AG08395 (cell line): ENCODE data around the gene ASS1.

ENCODE experiments used
- DNase-seq: peaks from one replicate; pipeline ENCODE4 v3.0.0; 2012; ENCODE audit warnings: mixed read lengths, low spot score

ASS1 gene

DNA sequence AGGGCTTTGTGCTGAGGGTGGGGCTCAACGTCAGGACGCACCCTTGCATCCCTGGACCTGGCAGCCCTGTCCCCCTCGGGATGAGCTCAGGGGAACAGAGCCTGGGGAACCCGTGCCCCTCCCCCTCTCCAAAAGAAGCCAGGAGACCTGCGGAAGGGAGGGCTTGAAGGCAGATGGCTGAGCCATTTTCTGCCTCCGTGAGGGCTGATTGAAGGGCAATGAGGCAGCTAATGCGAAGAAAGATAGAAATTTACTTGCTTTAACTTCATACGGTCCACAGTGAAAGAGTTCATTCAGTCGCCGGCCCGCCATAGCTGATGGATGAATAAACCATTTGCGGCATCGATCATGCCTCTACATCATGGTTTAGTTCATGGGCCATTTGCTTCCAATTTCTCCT is 28.8 kb downstream of the ASS1 start:
- DNase-seq, result no peak

DNA sequence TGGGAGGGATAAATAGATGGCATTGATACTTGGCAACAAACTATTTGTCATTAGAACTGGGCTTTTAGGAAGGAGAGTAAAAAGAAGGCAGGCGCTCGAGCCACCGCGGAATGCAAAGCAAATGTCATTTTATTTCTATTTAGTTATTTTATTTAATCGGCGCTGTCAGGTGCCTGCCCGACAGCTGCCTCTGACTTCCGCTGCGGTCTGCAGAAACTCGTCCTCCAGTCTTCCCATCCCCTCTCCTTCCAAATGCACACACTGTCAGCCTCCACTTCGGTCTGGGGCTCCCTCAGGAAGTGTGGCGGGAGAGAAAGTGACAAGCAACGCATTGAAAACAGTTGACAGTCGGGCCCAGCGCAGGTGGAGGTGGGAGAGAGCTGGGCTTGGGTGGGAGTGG is 29.3 kb downstream of the ASS1 start:
- DNase-seq, result no peak

DNA sequence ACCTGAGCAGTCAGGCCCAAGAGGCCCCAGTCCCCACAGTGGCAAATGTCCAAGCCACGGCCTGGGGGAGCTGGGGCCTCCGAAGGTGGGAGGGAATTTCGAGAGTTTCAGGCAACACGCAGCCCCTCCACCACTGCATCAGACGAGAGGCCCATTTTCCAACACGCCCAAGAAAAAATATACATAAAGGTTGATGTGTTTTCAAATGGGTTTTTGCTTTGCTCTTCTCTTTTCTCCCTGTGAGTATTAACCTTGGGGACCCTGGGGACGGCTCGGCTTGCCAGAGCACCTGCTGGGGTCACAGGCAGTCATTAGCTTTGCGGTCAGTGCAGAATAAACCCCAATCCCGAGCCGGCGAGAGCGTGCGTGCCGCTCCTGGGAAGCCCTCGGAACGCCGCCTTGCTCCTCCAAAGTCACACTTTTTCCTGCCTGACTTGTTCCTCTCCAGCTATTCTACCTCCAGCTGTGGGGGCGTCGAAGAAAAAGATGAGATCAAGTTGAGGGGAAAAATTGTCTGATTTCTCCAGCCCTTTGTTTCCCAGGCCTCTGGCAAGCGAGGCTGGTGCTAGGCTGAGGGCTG is 31.5 kb downstream of the ASS1 start:
- DNase-seq, result no peak

DNA sequence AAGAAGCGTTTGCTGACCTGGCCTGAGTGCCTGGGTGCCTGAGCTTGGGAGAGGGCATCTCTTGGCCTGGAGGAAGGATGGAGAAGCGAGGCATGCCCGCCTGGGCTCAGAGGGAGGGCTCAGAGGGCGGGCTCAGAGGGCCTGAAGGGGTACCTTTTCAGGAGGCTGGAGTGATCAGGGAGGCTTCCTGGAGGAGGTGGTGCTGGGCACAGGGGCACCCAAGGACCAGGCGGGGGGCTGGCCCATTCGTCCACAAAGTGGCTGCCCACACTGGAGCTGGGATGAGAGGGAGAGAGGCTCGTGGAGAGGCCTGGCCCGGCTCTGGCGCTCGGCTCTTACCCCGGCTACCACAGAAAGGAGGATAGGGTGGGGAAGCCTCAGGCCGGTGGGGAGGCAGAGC is 32.8 kb downstream of the ASS1 start:
- no peak for DNase-seq

DNA sequence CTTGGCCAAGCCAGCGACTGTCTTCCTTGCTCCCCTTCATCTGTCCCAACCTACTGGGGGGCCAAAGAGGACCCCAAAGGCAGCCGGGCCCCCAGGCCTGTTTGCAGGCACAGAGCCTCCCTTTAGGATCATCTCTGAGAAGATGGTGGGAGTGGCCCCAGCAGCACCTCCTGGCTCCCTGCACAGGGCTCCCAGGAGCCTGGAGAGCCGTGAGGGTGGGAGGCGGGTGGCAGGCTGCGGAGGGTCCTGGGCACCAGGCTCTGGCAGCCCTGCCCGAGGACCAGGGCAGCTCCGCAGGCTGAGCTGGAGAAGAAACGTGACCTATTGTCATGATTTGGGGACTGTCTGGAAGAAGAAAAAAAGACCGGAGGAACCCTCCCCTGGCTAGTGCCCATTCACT is 33.4 kb downstream of the ASS1 start:
- no peak for DNase-seq

DNA sequence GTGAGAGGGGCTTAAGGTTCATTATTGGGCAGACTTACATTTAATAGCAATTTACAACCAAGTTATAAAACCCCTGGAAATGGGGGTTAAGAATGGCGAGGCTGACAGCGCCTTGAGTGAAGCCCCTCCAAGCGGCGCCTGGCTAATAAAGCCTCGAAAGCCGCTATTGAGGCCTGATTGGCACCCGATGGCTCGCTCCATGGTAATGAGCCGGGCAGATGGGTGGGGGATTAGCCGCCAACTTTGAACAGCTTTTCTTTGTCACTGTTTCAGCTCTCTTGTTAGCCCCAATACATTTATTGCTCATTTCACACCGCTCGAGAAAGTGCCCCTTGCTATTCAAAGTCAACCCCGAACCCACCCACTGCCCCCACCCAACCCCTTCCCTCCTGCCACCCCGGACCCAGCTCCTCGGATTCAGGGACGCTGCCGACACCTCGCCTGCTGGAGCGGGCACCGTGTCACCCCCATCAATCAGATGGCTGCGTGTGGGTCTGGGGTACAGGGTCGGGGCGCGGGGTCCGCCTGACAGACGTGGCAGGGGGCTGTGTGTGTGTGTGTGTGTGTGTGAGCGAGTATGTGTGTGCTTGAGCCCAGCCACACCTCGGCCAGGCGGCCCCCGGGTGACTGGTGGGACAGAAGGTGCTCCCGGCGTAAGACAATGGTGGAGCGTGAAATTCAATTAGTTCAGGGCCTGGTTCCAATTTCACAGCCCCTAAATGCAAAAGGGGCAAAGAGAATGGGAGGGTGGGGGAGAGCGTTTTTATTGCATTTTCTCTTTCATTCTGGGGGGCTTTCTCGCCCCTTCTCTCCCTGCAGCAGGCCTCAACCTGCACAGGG is 34.2 kb downstream of the ASS1 start:
- DNase-seq, result no peak

DNA sequence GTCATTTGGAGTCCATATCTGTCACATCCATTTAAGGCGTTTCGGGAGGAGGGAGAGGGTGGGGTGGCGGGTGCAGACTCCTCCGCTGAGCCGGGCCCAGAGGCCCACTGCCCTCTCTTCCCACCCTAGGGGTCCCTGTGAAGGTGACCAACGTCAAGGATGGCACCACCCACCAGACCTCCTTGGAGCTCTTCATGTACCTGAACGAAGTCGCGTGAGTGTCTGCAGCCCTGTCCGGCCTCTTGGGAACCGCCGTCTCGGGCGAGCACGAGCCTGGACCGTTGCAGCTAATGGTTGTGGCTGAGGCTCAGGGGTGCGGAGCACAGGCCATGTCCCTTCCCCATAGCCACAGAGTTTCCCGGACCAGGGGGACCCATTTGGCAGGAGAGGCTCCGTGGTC is 34.8 kb downstream of the ASS1 start:
- no peak for DNase-seq

DNA sequence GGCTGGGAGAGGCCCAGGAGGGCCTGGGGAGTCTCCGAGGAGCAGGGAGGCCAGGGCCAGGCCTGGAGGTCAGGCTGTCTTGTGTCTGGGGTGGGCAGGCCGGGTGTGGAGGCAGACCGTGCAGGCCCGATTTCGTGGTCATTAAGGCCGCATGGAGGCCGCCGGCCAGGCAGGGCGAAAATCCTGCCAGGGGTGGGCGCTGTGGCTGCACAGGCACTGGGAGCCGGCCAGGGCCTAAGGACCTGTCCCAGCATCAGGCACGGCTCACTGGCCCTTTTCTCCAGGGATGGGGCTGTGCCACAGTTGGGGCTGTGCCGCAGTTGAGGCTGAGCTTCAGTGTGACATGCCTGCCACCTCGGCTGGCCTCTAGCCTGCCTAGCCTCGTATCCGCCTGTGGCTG is 35.9 kb downstream of the ASS1 start:
- no peak for DNase-seq

DNA sequence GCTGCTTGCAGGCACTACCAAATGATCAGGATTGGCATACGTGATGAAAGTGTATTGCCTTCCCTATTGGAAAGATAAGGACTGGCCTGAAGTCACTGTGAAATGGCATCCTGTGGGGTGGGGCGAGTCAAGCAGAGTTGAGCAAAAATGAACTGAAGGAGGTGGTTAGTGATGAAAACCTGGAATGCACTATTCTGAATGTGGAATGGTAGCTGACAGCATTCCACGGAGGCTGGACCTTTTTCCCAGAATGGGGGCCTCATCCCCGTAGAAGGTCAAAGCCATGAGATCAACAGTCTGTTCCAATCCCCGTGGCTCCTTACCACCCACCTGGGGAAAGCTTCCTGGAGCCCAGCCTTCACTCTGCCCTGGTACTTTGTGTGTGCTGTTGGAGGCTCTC is 37.7 kb downstream of the ASS1 start:
- DNase-seq, result no peak

DNA sequence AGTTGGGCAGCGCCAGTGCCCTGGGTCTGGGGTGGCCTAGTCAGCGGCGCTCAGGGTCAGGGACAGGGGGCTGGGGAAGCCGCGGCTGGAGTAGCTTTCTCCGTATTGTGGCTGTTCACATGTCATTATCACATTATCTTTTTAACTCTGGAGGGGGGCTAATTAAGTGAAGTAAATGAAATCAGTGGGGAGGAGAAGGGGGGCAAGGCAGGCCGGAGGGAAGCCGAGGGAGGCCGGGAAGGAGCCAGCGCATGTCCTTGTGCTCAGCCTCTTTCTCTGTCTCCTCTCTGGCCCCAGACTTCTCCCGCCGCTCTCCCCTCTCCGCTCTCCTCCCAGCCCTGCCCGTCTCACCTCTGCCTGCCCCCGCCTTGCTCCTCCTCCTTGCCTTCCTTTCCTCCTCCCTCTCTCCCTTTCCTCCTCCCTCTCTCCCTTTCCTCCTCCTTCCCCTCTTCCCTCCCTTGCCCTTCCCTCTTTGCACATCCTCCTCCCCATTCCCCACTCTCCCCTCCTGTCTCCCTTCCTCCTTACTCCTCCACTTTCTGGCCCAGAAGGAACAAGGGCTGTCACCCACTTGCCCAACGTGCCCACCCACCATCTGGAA is 38.7 kb downstream of the ASS1 start:
- DNase-seq, result no peak

DNA sequence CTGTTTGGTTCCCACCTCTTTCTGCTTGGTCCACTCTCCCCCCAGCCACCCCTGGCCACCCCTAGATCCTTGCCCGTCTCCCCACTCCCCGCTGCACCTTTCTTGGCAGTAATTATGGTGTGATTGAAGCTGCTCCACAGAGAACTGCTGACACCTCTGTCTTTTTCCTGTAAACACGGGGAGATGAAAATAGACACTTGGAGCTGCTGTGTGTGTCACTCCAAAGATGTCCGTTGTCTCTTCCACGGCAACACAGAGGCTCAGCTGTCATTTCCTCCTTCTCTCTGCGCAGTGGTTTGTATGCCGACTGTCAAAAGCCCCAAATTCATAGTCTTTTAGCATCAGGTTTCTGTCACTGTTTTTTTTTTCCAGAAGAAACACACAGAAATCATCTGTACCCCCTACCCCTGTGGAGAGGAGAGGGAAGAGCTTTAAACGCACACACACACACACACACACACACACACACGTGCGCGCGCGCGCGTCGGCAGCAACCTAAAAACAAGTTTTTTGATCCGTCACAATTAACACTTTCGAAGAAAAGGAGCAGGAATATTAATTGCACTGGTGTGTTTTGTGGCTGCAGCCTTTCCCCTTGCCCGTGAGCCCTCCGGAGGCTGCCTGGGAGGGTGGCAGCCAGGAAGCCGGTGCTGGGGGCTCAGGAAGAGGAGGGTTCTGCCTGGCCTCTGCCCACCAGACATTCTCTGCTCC is 39.8 kb downstream of the ASS1 start:
- DNase-seq, result no peak

DNA sequence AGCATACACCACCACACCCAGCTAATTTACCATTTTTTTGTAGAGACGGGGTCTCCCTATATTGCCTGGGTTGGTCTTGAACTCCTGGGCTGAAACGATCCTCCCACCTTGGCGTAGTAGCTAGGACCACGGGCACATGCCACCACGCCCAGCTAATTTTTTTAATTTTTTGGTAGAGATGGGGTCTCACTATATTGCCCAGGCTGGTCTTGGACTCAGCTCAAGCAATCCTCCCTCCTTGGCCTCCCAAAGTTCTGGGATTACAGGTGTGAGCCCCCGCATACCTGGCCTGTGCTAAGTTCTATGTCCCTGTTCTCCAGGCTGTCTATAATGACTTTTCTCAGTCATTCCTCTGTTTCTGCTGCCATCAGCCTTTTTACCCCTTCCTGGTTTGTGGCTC is 41.3 kb downstream of the ASS1 start:
- no peak for DNase-seq

DNA sequence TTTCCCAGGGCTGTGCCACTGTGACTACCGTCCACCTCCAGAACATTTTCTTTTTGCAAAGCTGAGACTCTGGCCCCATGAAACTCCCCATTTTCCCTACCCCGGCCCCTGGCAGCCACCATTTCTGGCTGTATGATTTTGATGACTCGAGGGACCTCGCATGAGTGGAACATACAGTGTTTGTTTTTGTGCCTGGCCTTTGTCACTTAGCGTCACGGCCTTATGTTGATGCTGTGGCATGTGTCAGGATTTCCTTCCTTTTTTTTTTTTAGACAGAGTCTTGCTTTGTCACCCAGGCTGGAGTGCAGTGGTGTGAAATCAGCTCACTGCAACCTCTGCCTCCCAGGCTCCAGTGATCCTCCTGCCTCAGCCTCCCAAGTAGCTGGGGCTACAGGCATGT is 42.7 kb downstream of the ASS1 start:
- DNase-seq, result no peak

DNA sequence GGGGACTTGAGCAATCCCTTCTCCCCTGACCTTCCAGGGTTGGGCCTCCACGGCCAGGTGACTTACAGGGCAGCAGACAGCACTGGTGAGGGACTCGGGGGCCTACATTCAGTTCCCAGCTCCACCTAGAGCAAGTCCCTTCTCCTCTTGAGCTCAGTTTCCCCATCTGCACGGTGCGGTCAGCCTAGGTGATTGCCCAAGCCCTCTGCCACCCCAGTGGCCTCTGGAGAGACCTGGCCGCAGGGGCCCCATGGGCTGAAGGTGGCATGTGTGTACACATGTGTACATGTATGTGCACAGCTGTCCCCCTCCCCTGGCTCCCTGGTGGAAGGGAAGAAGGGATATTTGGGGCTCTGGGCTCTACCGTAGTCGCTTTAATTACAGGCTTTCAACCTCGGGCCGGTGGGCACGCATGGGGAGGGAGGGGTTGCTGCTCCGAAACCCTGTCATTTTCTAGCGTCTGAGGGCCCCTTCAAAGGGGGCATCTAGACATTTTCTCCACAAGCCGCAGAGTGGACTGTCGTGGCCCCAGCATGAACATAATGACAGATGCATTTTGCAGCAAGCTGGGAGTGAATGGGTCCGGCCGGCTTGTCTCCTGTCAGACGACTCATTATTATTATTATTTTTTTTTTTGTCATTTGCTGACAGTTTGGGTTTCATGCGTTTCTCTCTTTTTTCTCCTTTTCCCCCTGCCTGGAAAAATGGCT is 44.0 kb downstream of the ASS1 start:
- no peak for DNase-seq

DNA sequence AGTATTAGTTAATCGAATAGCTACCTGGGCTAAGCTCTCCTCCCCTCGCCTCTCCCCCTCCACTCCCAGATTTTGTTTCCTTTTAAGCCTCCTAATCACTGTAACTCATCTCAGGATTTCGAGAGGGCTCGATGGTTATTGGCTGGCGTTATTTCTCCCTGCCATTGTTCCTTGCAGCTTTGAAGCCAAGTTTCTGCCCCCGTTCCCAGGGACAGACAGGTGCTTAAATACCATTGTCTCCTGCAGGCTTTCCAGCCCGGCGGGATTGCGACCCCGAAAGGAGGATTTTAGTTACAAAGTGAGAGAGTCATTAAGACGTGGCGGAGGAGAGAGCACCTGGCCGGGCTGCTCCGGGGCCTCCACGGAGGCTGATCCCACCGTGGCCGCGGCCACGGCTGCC is 46.2 kb downstream of the ASS1 start:
- DNase-seq, result no peak

DNA sequence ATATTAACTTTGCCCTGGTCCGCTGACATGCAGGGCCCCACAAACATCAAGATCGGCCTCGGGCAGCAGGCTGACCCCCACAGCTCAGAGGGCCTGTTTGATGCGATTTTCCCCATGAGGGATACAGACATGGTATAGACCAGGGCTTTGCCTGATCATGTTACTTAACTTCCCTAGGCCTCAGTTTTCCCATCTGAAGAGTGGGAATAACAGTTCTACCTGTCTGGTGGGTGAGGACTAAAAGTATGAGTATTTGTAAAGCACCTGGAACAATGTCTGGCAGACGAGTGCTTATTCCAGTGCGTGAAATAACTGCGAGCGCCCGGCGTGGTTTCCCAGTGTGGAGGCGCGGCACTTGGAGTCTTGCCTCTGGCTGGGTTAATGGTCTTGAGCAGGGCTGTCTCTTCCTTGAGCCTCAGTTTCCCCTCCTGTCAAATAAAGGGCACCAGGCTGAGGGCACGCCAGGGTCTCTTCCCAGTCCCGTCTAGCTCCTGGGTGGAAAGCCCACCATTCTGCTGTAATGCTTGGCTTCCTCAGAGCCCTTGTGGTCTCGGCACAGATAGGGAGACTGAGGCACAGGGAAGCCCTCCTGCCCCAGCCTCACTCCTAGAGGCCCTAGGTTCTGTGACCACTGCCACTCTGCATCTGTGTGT is 47.2 kb downstream of the ASS1 start:
- no peak for DNase-seq

DNA sequence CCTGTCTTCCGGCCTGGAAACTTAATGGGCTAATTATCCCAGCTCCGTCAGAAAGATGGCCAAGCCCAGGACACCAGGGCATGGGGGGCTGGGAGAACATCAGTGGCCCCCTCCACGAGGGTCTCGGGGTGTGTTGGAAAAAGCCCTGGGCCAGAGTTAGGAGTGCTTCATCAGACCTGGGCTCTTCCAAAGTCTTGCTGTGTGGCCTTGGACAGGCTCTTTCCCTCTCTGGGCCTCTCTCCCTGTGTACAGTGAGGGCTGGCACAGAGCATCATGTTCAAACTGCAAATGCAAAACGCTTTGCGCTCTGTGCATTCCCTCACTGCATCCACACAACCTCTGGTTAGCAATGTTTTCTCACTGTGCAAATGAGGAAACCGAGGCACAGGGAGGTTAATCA is 48.3 kb downstream of the ASS1 start:
- DNase-seq, result no peak

DNA sequence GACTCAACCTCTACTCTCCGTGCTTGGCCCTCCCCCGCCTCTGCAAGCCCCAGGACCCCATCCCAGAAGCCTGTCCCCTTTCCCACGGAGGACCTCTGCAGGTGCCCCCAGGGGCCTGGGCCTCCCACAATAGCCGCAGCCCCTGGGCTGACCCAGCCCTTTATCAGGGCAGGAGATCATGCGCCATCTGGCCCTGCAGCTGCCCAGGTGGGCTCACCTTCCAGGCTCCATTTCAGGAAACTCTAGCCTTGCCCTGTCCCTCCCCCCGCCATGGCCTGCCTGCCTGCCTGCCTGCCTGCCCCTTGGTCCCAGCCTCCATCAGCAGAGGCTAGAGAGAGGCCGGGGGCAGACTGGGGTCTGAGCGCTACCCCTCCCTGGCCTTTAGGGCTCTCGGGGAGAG is 48.7 kb downstream of the ASS1 start:
- DNase-seq, result no peak

DNA sequence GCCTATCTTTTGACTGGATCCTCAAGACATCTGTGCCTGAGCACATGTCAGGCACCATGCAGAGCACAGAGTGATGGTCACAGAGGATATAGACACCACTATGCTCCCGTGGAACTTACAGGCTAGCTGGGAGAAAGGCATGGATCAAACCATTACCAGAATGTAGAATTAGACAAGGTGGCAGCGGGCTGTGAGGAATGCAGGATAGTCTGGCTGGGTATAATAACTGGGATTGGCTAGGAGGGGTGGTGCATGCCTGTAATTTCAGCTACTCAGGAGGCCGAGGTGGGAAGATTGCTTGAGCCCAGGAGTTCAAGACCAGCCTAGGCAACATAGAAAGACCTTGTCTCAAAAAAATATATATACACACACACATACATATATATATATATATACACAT is 50.3 kb downstream of the ASS1 start:
- no peak for DNase-seq

DNA sequence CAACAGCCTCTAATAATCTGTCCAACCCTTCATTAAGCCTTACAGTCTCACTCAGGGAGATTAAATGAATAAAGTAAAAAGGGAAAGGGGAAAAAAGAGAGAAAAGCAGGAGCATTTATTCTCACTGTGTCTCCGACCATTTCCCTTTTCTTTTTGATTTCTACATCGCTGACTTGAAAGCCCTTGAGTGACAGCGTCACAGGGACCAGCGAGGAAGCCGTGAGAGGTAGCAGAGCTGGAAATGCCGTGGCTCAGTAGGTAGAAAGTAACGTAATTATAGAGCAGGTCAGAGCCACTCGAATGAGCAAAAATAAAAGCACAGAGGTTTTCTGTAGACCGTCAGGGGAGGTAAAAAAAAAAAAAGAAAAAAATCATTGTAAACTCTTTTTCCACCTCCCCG is 52.4 kb downstream of the ASS1 start:
- no peak for DNase-seq

DNA sequence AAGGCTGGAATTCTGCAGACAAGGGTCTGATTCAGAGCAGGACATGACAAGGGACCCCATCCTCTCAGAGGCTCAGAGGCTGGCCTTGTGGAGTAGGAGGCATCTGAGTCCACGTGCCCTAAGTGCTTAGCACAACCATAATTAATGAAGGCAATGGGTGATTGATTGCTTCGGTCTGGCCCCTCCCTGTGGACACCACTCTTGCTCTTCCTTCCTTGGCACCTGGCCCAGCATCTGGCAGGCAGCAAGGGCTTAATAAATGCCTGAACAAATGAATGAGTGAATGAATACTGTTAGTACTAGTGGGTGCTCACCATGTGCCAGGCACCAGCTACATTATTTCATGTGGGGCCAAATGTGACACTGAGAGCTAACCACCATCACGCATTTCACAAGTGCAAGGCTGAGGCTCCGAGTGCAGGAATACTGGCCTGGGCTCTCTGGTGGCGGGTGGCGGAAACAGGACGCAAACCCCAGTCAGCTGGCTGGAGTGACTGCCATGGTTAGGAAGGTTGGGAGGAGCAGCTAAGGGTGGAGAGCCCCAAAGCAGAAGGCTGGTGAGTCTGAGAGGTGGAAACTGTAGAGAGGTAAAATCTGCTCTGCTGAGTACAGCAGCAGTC is 53.6 kb downstream of the ASS1 start:
- DNase-seq, result no peak
